Hematopoietic multipotent progenitor cell treated with erythropoietin and hydrocortisone succinate and interleukin-3 and kit ligand, for 6 days (in vitro differentiated cells): ENCODE results near the gene MOB1A.

Experiments
- DNase-seq: peaks from one replicate; pipeline ENCODE4 v3.0.0-alpha.2; 2015

Gene MOB1A

DNA sequence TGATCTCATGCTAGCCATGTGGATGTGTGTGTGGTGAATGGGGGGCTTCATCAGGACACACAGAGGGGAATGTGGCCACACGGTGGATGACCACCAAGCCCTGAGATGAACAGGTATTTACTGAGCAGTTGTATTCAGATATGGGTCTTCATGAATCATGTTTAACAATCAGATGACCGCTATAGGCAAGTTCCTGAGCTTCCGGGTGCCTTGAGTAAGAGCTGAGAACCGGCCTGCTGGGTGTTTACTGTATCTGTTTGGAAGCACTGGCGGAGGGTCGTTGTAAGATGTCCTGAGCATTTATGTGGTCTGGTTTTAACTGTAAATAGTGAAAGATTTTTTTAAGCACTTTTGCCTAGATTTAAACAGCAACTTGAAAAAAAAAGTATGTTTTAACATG lies 74.9 kb downstream of the MOB1A start:
- no peak for DNase-seq
